ENCODE data around the gene PRKCB. TPM values are rescaled to one million over a fixed set of nuclear protein-coding genes. Genes with fewer than 3 reads are reported as not detected.

Gene PRKCB
- total RNA-seq, 1 experiment from 2014 or later, result not detected

DNA sequence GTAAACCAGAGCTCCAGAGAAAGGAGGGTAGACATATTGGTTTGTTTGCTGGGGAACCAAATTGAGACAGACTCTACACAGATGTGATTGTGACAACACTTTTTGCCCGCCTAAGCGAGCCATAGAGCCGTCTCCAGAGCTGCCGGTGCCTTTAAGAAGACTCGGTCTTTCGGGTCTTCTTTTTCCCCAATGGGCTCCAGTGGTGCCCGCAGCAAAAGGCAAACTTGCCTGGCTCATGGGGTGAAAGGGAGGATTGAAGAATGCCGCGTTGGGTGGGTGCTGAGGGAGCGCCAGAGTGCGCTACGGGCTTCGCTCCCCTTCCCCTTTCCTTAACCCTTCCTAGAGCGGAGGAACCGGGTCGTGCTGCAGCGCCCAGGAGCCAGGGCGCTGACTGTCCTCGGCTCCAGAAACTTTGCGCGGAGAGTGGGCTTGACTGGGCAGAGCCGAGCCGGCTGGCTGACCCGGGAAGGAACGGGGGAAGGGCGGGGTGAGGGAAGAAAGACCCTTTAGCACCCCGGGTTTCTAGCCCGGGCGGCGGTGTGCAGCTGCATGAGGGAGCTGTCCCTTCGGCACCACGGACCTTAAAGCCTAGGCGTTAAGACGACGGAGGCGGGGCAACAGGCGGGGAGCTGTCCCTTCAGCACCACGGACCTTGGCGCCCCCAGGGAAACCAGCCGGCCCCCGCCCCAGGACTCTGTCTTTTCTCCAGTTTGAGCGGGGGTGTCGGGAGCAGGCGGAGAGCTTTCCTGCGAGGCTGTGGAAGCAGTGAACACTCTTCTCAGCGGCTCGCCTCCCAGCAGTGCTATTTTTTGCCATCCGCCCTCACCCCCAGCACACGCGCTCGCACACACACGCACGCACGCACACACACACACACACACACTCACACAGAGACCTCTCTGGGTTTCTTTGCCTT is 419.9 kb downstream of the PRKCB start, which contains the start of gene CACNG3:
TSS of gene CACNG3 (plus strand) at position 880 of the 916 bp plus-strand sequence. CDS start 420 bp downstream, outside the sequence.
- ChIA-PET POLR2A (interaction anchor here (0.5 kb wide), 1 partner anchor 175 kb away, joined by 3 read pairs; no protein-coding TSS in a partner anchor), CTCF (interaction anchor here (0.5 to 8.6 kb wide), 18 partner anchors 11 to 466 kb away, joined by 3 to 96 read pairs (median 4); no protein-coding TSS in a partner anchor)
- peaks cover 6% of the 10 kb centered on the region for H3K4me1 Mint-ChIP-seq (ENCODE audit: insufficient read depth, unreplicated experiment)
- no peak within 1 kb of the TSS for H3K27ac Mint-ChIP-seq (ENCODE audit: low read depth, unreplicated experiment)
- no peak for TF ChIP-seq CTCF (IDR thresholded peaks at IDR 0.05; ENCODE audit: unreplicated experiment)
- H3K9me3 Mint-ChIP-seq (ENCODE audit: unreplicated experiment), result no peaks in the 10 kb centered on the region
- peak; percentile 47 for DNase-seq (ENCODE audit: unreplicated experiment)
- BruUV-seq (replicated peaks), result no TSS peak
- peaks cover 57% of the 10 kb centered on the region for H3K27me3 Mint-ChIP-seq (ENCODE audit: insufficient read depth, unreplicated experiment)
- no peaks in the 10 kb centered on the region for H3K36me3 Mint-ChIP-seq (ENCODE audit: insufficient read depth, unreplicated experiment)
- H3K4me3 Mint-ChIP-seq (ENCODE audit: unreplicated experiment), result no peak within 1 kb of the TSS
- intact Hi-C loops (cut with micrococcal nuclease), result loop anchor here (2.0 kb wide), 1 partner anchor 185 kb away; no protein-coding TSS in a partner anchor

GRCh38 chr16:24257958-24258357 is 422.2 kb downstream of the PRKCB start:
- POLR2A ChIA-PET, result no interaction called here
- no TSS peak for BruUV-seq (replicated peaks)
- no peaks in the 10 kb centered on the region for H3K36me3 Mint-ChIP-seq (ENCODE audit: insufficient read depth, unreplicated experiment)
- H3K9me3 Mint-ChIP-seq (ENCODE audit: unreplicated experiment), result no peaks in the 10 kb centered on the region
- intact Hi-C loops (cut with micrococcal nuclease), result no loop called here
- CTCF ChIA-PET, result no interaction called here
- H3K4me1 Mint-ChIP-seq (ENCODE audit: insufficient read depth, unreplicated experiment), result peaks cover 6% of the 10 kb centered on the region
- DNase-seq (ENCODE audit: unreplicated experiment), result peak; percentile 57
- H3K27me3 Mint-ChIP-seq (ENCODE audit: insufficient read depth, unreplicated experiment), result peaks cover 51% of the 10 kb centered on the region
- H3K27ac Mint-ChIP-seq (ENCODE audit: low read depth, unreplicated experiment), result no peak overlapping the region
- no peak overlapping the region for H3K4me3 Mint-ChIP-seq (ENCODE audit: unreplicated experiment)
- TF ChIP-seq CTCF (IDR thresholded peaks at IDR 0.05; ENCODE audit: unreplicated experiment), result no peak

DNA sequence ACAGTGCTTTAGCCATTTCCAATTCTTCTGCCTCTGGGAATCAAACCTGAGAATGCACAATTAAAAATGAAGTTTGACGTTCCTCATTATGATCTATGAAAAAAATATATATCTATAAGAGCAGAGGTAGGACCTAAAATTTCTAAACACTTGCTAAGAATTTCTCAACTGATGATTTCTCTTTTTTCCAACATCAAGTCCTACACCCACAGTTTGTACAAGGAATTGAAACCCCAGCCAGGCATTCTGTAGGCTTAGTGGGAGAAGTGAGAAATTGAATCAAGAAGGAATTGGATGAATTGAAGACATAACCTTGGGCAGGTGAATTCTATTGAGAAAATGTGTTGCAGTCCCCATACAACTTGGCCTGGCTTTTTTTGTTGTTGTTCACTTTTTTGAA is 423.0 kb downstream of the PRKCB start:
- H3K36me3 Mint-ChIP-seq (ENCODE audit: insufficient read depth, unreplicated experiment), result no peaks in the 10 kb centered on the region
- no TSS peak for BruUV-seq (replicated peaks)
- intact Hi-C loops (cut with micrococcal nuclease), result no loop called here
- ChIA-PET POLR2A (interaction anchor here (0.6 kb wide), 1 partner anchor 53 kb away, joined by 4 read pairs; no protein-coding TSS in a partner anchor), CTCF (interaction anchor here (0.6 to 1.2 kb wide), 2 partner anchors 217 to 268 kb away, joined by 4 read pairs; no protein-coding TSS in a partner anchor)
- no peaks in the 10 kb centered on the region for H3K9me3 Mint-ChIP-seq (ENCODE audit: unreplicated experiment)
- peaks cover 44% of the 10 kb centered on the region for H3K27me3 Mint-ChIP-seq (ENCODE audit: insufficient read depth, unreplicated experiment)
- no peaks in the 10 kb centered on the region for H3K4me1 Mint-ChIP-seq (ENCODE audit: insufficient read depth, unreplicated experiment)
- no peak for DNase-seq (ENCODE audit: unreplicated experiment)
- no peak for TF ChIP-seq CTCF (IDR thresholded peaks at IDR 0.05; ENCODE audit: unreplicated experiment)
- H3K27ac Mint-ChIP-seq (ENCODE audit: low read depth, unreplicated experiment), result no peak overlapping the region
- H3K4me3 Mint-ChIP-seq (ENCODE audit: unreplicated experiment), result no peak overlapping the region

DNA sequence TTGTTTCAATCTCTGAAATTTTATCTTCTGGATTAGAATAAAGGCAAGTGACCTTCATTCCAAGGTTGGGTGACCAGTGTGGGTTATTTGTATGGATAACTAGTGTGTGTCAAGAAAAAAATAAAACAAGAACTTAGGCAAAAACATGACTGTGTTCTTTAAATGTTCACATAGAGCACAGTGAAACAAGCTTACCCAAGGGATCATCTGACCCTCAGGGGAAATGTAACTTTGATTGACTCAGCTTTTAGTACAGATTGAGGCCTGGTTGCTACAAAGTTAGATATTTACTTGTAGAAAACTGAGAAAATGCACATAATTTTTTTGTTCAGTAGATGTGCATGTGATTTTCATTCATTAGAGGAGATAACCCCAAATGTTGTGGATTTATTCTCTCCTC is 427.0 kb downstream of the PRKCB start:
- DNase-seq (ENCODE audit: unreplicated experiment), result no peak
- H3K4me1 Mint-ChIP-seq (ENCODE audit: insufficient read depth, unreplicated experiment), result no peaks in the 10 kb centered on the region
- no peaks in the 10 kb centered on the region for H3K36me3 Mint-ChIP-seq (ENCODE audit: insufficient read depth, unreplicated experiment)
- ChIA-PET POLR2A (no interaction called here), CTCF (interaction anchor here (2.5 kb wide), 1 partner anchor 10 kb away, joined by 18 read pairs; no protein-coding TSS in a partner anchor)
- peaks cover 19% of the 10 kb centered on the region for H3K27me3 Mint-ChIP-seq (ENCODE audit: insufficient read depth, unreplicated experiment)
- intact Hi-C loops (cut with micrococcal nuclease), result no loop called here
- TF ChIP-seq CTCF (IDR thresholded peaks at IDR 0.05; ENCODE audit: unreplicated experiment), result no peak
- peaks cover 14% of the 10 kb centered on the region for H3K9me3 Mint-ChIP-seq (ENCODE audit: unreplicated experiment)
- no TSS peak for BruUV-seq (replicated peaks)
- no peak overlapping the region for H3K27ac Mint-ChIP-seq (ENCODE audit: low read depth, unreplicated experiment)
- no peak overlapping the region for H3K4me3 Mint-ChIP-seq (ENCODE audit: unreplicated experiment)
